Measurements from ENCODE around the gene TCOF1. TPM values are rescaled to one million over a fixed set of nuclear protein-coding genes. Genes with fewer than 3 reads are reported as not detected.

TCOF1 gene
- total RNA-seq, 4 donors from 2014 or later, result 27.4 to 46.0 (median 36.3) TPM

GRCh38 chr5:150325426-150325825 is 32.1 kb upstream of the TCOF1 start:
- H3K4me3 ChIP-seq, result no peak overlapping the region
- H3K27me3 ChIP-seq, result no peaks in the 10 kb centered on the region
- TF ChIP-seq POLR2AphosphoS5 (IDR thresholded peaks at IDR 0.05), result no peak
- TF ChIP-seq EP300 (IDR thresholded peaks at IDR 0.05), result no peak
- no peak for TF ChIP-seq POLR2A (IDR thresholded peaks at IDR 0.05; ENCODE audit: low read depth)
- TF ChIP-seq CTCF (IDR thresholded peaks at IDR 0.05), result no peak
- no peaks in the 10 kb centered on the region for H3K36me3 ChIP-seq
- intact Hi-C loops (cut with DNase I), result no loop called here
- no peak overlapping the region for H3K27ac ChIP-seq (replicated peaks in 1 of 4)
- no peaks in the 10 kb centered on the region for H3K9me3 ChIP-seq
- DNase-seq (ENCODE audit: extremely low spot score), result no peak
- H3K4me1 ChIP-seq, result peaks cover 2 to 5% (median 3%) of the 10 kb centered on the region in 4 donors
- whole genome bisulfite sequencing, result 96% methylated on average over 4 of the region's 4 CpGs

GRCh38 chr5:150326707-150327106 is 30.8 kb upstream of the TCOF1 start:
- no peaks in the 10 kb centered on the region for H3K27me3 ChIP-seq
- no peak for DNase-seq (ENCODE audit: extremely low spot score)
- H3K4me1 ChIP-seq, result no peaks in the 10 kb centered on the region
- no peaks in the 10 kb centered on the region for H3K9me3 ChIP-seq
- H3K27ac ChIP-seq (replicated peaks in 1 of 4), result no peak overlapping the region
- 73% methylated on average over 2 of the region's 2 CpGs for WGBS
- TF ChIP-seq CTCF (IDR thresholded peaks at IDR 0.05) (no peak), EP300 (IDR thresholded peaks at IDR 0.05) (no peak), POLR2AphosphoS5 (IDR thresholded peaks at IDR 0.05) (no peak), POLR2A (IDR thresholded peaks at IDR 0.05; ENCODE audit: low read depth) (no peak)
- H3K4me3 ChIP-seq, result no peak overlapping the region
- intact Hi-C loops (cut with DNase I), result no loop called here
- H3K36me3 ChIP-seq, result no peaks in the 10 kb centered on the region

GRCh38 chr5:150327139-150327538 is 30.4 kb upstream of the TCOF1 start:
- no peak for DNase-seq (ENCODE audit: extremely low spot score)
- H3K27ac ChIP-seq (replicated peaks in 1 of 4), result no peak overlapping the region
- no peak overlapping the region for H3K4me3 ChIP-seq
- TF ChIP-seq EP300 (IDR thresholded peaks at IDR 0.05) (no peak), POLR2AphosphoS5 (IDR thresholded peaks at IDR 0.05) (no peak), CTCF (IDR thresholded peaks at IDR 0.05) (no peak), POLR2A (IDR thresholded peaks at IDR 0.05; ENCODE audit: low read depth) (no peak)
- H3K36me3 ChIP-seq, result no peaks in the 10 kb centered on the region
- no peaks in the 10 kb centered on the region for H3K27me3 ChIP-seq
- intact Hi-C loops (cut with DNase I), result no loop called here
- no peaks in the 10 kb centered on the region for H3K9me3 ChIP-seq
- H3K4me1 ChIP-seq, result no peaks in the 10 kb centered on the region
- WGBS, result 82% methylated on average over 3 of the region's 3 CpGs

GRCh38 chr5:150328515-150328914 is 29.0 kb upstream of the TCOF1 start:
- no peak overlapping the region for H3K4me3 ChIP-seq
- 100% methylated on average over 1 of the region's 2 CpGs for WGBS
- H3K27ac ChIP-seq (replicated peaks in 1 of 4), result no peak overlapping the region
- no peaks in the 10 kb centered on the region for H3K9me3 ChIP-seq
- intact Hi-C loops (cut with DNase I), result no loop called here
- H3K36me3 ChIP-seq, result no peaks in the 10 kb centered on the region
- TF ChIP-seq POLR2A (IDR thresholded peaks at IDR 0.05; ENCODE audit: low read depth) (no peak), CTCF (IDR thresholded peaks at IDR 0.05) (no peak), POLR2AphosphoS5 (IDR thresholded peaks at IDR 0.05) (no peak), EP300 (IDR thresholded peaks at IDR 0.05) (no peak)
- H3K27me3 ChIP-seq, result no peaks in the 10 kb centered on the region
- DNase-seq (ENCODE audit: extremely low spot score), result no peak
- H3K4me1 ChIP-seq, result no peaks in the 10 kb centered on the region

- no peak overlapping the region for H3K4me3 ChIP-seq
- 65% methylated on average over 2 of the region's 2 CpGs for WGBS
These were observed 28.5 kb upstream of the TCOF1 start for GRCh38 chr5:150329038-150329437.

More at GRCh38 chr5:150329038-150329437, 28.5 kb upstream of the TCOF1 start:
- no peaks in the 10 kb centered on the region for H3K27me3 ChIP-seq
- H3K4me1 ChIP-seq, result no peaks in the 10 kb centered on the region
- no peak for DNase-seq (ENCODE audit: extremely low spot score)
- intact Hi-C loops (cut with DNase I), result no loop called here
- H3K36me3 ChIP-seq, result no peaks in the 10 kb centered on the region
- TF ChIP-seq EP300 (IDR thresholded peaks at IDR 0.05), result no peak
- no peak for TF ChIP-seq POLR2A (IDR thresholded peaks at IDR 0.05; ENCODE audit: low read depth)
- no peak for TF ChIP-seq CTCF (IDR thresholded peaks at IDR 0.05)
- no peak for TF ChIP-seq POLR2AphosphoS5 (IDR thresholded peaks at IDR 0.05)
- no peaks in the 10 kb centered on the region for H3K9me3 ChIP-seq
- no peak overlapping the region for H3K27ac ChIP-seq (replicated peaks in 1 of 4)

Data from esophagus muscularis mucosa (tissue), 4 donors.